ENCODE measurements around the gene RAD51B. TPM values are rescaled to one million over a fixed set of nuclear protein-coding genes. Genes with fewer than 3 reads are reported as not detected.
"Not testable (repeated sequence)": the region's sequence is repeated elsewhere in the genome, so short reads cannot be mapped to it uniquely, and the experiment has no call there.

RAD51B gene
- total and polyA plus RNA-seq, 9 of the 15 experiments (the other 6 are each of a cell fraction or from before 2014, with no cell fraction given), result 8.5 to 17.3 (median 11.3) TPM

GRCh38 chr14:68301219-68301618 lies 481.6 kb downstream of the RAD51B start:
- no peak overlapping the region for H3K27ac ChIP-seq (ENCODE audit: extremely low read depth, low read depth, low read length)
- H3K9me1 ChIP-seq (ENCODE audit: control insufficient read depth, insufficient read depth, low read length), result no peaks in the 10 kb centered on the region
- DNase-seq (ENCODE audit: extremely low read depth in 1 of 4, low spot score in 3 of 4), result no peak
- no peak overlapping the region for H3K9ac ChIP-seq (ENCODE audit: insufficient read depth in 1 of 2, low read depth in 2 of 2, low read length in 2 of 2)
- no peak for TF ChIP-seq PHF20 (IDR thresholded peaks at IDR 0.05; ENCODE audit: partially characterized antibody)
- TF ChIP-seq, protein P1, sequence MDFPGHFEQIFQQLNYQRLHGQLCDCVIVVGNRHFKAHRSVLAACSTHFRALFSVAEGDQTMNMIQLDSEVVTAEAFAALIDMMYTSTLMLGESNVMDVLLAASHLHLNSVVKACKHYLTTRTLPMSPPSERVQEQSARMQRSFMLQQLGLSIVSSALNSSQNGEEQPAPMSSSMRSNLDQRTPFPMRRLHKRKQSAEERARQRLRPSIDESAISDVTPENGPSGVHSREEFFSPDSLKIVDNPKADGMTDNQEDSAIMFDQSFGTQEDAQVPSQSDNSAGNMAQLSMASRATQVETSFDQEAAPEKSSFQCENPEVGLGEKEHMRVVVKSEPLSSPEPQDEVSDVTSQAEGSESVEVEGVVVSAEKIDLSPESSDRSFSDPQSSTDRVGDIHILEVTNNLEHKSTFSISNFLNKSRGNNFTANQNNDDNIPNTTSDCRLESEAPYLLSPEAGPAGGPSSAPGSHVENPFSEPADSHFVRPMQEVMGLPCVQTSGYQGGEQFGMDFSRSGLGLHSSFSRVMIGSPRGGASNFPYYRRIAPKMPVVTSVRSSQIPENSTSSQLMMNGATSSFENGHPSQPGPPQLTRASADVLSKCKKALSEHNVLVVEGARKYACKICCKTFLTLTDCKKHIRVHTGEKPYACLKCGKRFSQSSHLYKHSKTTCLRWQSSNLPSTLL (IDR thresholded peaks at IDR 0.05), result no peak
- no peak for TF ChIP-seq SRF (CRISPR knock-in tag; IDR thresholded peaks at IDR 0.05)
- no peak overlapping the region for H2AFZ ChIP-seq (ENCODE audit: low read depth, low read length)
- H3K4me3 ChIP-seq, result no peak overlapping the region
- no peaks in the 10 kb centered on the region for H4K20me1 ChIP-seq (replicated peaks; ENCODE audit: control insufficient read depth, insufficient read depth, low read length)
- POLR2A ChIA-PET, result no interaction called here
- BruUV-seq (replicated peaks), result no TSS peak
- intact Hi-C loops (cut with micrococcal nuclease), result no loop called here
- H3K27me3 ChIP-seq (ENCODE audit: control insufficient read depth in 2 of 2, insufficient read depth in 2 of 2, low read length in 2 of 2), result no peaks in the 10 kb centered on the region
- no peak for FAIRE-seq
- no peak for ATAC-seq
- 29% methylated on average over 1 of the region's 1 CpG for WGBS (ENCODE audit: insufficient coverage, low coverage, missing lambda C conversion rate)
- H3K79me2 ChIP-seq (ENCODE audit: control insufficient read depth, insufficient read depth, low read length), result no peaks in the 10 kb centered on the region
- H3K9me3 ChIP-seq (replicated peaks; ENCODE audit: control insufficient read depth, insufficient read depth, low read depth, low read length), result no peaks in the 10 kb centered on the region
- H3K4me1 ChIP-seq (replicated peaks in 1 of 2; ENCODE audit: control insufficient read depth in 2 of 2, insufficient read depth in 2 of 2, low read length in 2 of 2), result peaks cover 0 to 8% of the 10 kb centered on the region in 2 experiments; a peak in 2 of 5 replicates
- no peaks in the 10 kb centered on the region for H3K36me3 ChIP-seq (ENCODE audit: control insufficient read depth, insufficient read depth, low read length)
- in situ Hi-C loops (cut with MboI), result no loop called here
- no peak overlapping the region for H3K4me2 ChIP-seq (ENCODE audit: insufficient read depth, low read length)
- CTCF ChIA-PET (ENCODE audit: low intra/inter-chr PET ratio), result no interaction called here

DNA sequence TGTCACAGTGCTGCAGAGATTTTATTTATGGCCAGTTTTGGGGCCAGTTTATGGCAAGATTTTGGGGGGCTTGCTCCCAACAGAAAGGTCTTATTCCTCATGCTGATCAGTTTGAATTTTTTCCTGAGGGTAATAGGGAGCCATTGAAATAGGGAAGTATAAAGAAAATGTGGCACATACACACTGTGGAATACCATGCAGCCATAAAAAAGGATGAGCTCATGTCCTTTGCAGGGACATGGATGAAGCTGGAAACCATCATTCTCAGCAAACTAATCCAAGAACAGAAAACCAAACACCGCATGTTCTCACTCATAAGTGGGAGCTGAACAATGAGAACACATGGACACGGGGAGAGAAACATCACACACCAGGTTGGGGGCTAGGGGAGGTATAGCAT lies 483.4 kb downstream of the RAD51B start:
- 83% methylated on average over 2 of the region's 2 CpGs for WGBS (ENCODE audit: insufficient coverage, low coverage, missing lambda C conversion rate)
- H3K79me2 ChIP-seq (ENCODE audit: control insufficient read depth, insufficient read depth, low read length); H2AFZ ChIP-seq (ENCODE audit: low read depth, low read length); in situ Hi-C loops (cut with MboI); CTCF ChIA-PET (ENCODE audit: low intra/inter-chr PET ratio); intact Hi-C loops (cut with micrococcal nuclease); H3K4me2 ChIP-seq (ENCODE audit: insufficient read depth, low read length); H3K27ac ChIP-seq (ENCODE audit: extremely low read depth, low read depth, low read length); POLR2A ChIA-PET; DNase-seq (ENCODE audit: extremely low read depth in 1 of 4, low spot score in 3 of 4); FAIRE-seq; H3K9me1 ChIP-seq (ENCODE audit: control insufficient read depth, insufficient read depth, low read length); H3K9me3 ChIP-seq (replicated peaks; ENCODE audit: control insufficient read depth, insufficient read depth, low read depth, low read length); H4K20me1 ChIP-seq (replicated peaks; ENCODE audit: control insufficient read depth, insufficient read depth, low read length); H3K9ac ChIP-seq (ENCODE audit: insufficient read depth in 1 of 2, low read depth in 2 of 2, low read length in 2 of 2); H3K27me3 ChIP-seq (ENCODE audit: control insufficient read depth in 2 of 2, insufficient read depth in 2 of 2, low read length in 2 of 2); H3K4me1 ChIP-seq (replicated peaks in 1 of 2; ENCODE audit: control insufficient read depth in 2 of 2, insufficient read depth in 2 of 2, low read length in 2 of 2); H3K36me3 ChIP-seq (ENCODE audit: control insufficient read depth, insufficient read depth, low read length); BruUV-seq (replicated peaks); ATAC-seq; H3K4me3 ChIP-seq: not testable (repeated sequence)
- TF ChIP-seq ZNF146 (CRISPR knock-in tag; IDR thresholded peaks at IDR 0.05; ENCODE audit: unreplicated experiment), result peak; percentile 60

Data from K562 (cell line).